Measurements from ENCODE around the gene TEX2.

GRCh38 chr17:64157669-64158180, 105.3 kb downstream of the TEX2 start:
- TF ChIP-seq, protein P1, sequence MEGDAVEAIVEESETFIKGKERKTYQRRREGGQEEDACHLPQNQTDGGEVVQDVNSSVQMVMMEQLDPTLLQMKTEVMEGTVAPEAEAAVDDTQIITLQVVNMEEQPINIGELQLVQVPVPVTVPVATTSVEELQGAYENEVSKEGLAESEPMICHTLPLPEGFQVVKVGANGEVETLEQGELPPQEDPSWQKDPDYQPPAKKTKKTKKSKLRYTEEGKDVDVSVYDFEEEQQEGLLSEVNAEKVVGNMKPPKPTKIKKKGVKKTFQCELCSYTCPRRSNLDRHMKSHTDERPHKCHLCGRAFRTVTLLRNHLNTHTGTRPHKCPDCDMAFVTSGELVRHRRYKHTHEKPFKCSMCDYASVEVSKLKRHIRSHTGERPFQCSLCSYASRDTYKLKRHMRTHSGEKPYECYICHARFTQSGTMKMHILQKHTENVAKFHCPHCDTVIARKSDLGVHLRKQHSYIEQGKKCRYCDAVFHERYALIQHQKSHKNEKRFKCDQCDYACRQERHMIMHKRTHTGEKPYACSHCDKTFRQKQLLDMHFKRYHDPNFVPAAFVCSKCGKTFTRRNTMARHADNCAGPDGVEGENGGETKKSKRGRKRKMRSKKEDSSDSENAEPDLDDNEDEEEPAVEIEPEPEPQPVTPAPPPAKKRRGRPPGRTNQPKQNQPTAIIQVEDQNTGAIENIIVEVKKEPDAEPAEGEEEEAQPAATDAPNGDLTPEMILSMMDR (IDR thresholded peaks at IDR 0.05) = no peak
- no peak for TF ChIP-seq POLR2AphosphoS5 (IDR thresholded peaks at IDR 0.05)
- TF ChIP-seq POLR2A (IDR thresholded peaks at IDR 0.05) = no peak
- TF ChIP-seq EP300 (IDR thresholded peaks at IDR 0.05) = no peak
